Measurements from ENCODE around the gene PARS2. TPM values are rescaled to one million over a fixed set of nuclear protein-coding genes. Genes with fewer than 3 reads are reported as not detected.

The PARS2 gene
- total and polyA plus RNA-seq, 2 of the 4 experiments (the other 2 are of a cell fraction), result 3.4 to 6.3 TPM

DNA sequence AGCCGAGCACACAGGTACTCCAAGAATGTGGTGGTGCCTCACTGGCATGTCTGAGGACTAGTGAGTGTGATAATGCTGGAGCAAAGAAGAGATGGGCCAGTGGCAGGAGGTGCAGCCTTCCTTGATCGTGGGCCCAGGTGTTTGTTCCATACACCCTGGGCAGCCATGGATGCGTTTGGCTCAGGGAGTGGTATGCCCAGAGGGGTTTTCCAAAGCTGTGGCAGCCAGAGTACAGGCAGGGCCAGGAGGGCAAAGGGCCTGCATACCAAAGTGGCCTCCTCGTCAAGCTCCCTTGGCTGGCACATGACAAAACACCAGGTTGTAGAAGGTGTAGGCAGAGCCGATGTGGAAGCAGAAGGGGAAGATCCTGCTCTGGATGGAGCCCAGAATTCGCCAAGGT, 19.0 kb downstream of the PARS2 start:
- intact Hi-C loops (cut with micrococcal nuclease), result no loop called here
- BruUV-seq (replicated peaks), result no TSS peak
- no peak for DNase-seq

More for the DNA sequence above, 19.0 kb downstream of the PARS2 start:
- Histone ChIP-seq H2AFZ (replicated peaks; ENCODE audit: low read length, poor library complexity) (no peak overlapping the region), H3K79me1 (ENCODE audit: low read depth in 1 of 2, low read length in 2 of 2) (0 out of 4 replicates have a peak, but pooled peaks cover 0 to 3% of the 10 kb centered on the region in 2 experiments), H3K4me3 (ENCODE audit: insufficient read depth, low read depth, low read length) (no peak overlapping the region), H3K56ac (ENCODE audit: extremely low read depth, insufficient read depth, low read length) (no peak overlapping the region), H3K9ac (ENCODE audit: low read depth, low read length) (no peak overlapping the region), H3K14ac (replicated peaks; ENCODE audit: low read depth, low read length) (no peak overlapping the region), H3K36me3 (ENCODE audit: control insufficient read depth, insufficient read depth, low read length) (peaks cover 15% of the 10 kb centered on the region), H2BK15ac (ENCODE audit: low read depth, low read length) (no peak overlapping the region), H3K9me1 (ENCODE audit: insufficient read depth, low read length) (no peaks in the 10 kb centered on the region), H3K23ac (ENCODE audit: low read depth, low read length) (no peak overlapping the region), H3K18ac (ENCODE audit: low read depth, low read length) (no peak overlapping the region), H4K20me1 (ENCODE audit: insufficient read depth, low read length) (0 out of 2 replicates have a peak, but pooled peaks cover 3% of the 10 kb centered on the region), H3K4me2 (ENCODE audit: low read depth, low read length) (no peak overlapping the region), H4K5ac (ENCODE audit: low read depth, low read length) (no peak overlapping the region), H4K8ac (ENCODE audit: low read depth in 2 of 2, low read length in 2 of 2) (no peak overlapping the region), H4K91ac (ENCODE audit: insufficient read depth, low read depth, low read length) (no peak overlapping the region), H3K27ac (ENCODE audit: insufficient read depth, low read length) (no peak overlapping the region), H3K9me3 (ENCODE audit: control insufficient read depth, insufficient read depth, low read length) (no peaks in the 10 kb centered on the region), H2BK5ac (ENCODE audit: low read depth, low read length, poor library complexity, severe bottlenecking) (no peak overlapping the region), H2BK120ac (ENCODE audit: low read depth, low read length) (no peak overlapping the region), H3K27me3 (ENCODE audit: control insufficient read depth, insufficient read depth, low read length) (peaks cover 5% of the 10 kb centered on the region; the same call in 1 of the 2 replicates), H2BK20ac (ENCODE audit: low read depth, low read length) (no peak overlapping the region), H3K4ac (ENCODE audit: low read depth, low read length) (no peak overlapping the region), H2AK9ac (replicated peaks; ENCODE audit: low read depth, low read length, poor library complexity) (no peak overlapping the region), H3K4me1 (ENCODE audit: control insufficient read depth, insufficient read depth, low read length) (no peaks in the 10 kb centered on the region; the same call in 1 of the 2 replicates), H2AK5ac (ENCODE audit: low read depth, low read length) (no peak overlapping the region)
- in situ Hi-C loops (cut with MboI; ENCODE audit: low sequenced_read_pairs) (no loop called here), dilution Hi-C loops (cut with HindIII; ENCODE audit: low sequenced_read_pairs, unreplicated experiment) (no loop called here)
- ATAC-seq (ENCODE audit: low read depth), result no peak
- ChIA-PET POLR2A (ENCODE audit: unreplicated experiment) (no interaction called here), CTCF (no interaction called here)
- 80% methylated on average over 2 of the region's 6 CpGs; no CpG with 5 or more reads in 1 of the 2 experiments for WGBS, 2 experiments (ENCODE audit: extremely low coverage in 2 of 2, insufficient read length in 1 of 2)
- no peak for TF ChIP-seq MAFK (IDR thresholded peaks at IDR 0.05; ENCODE audit: low read depth, low read length)
